HL-60 (cell line): Measurements from ENCODE around the gene TNRC18.

ENCODE experiments used
- DNase-seq, 2 experiments: peaks; one replicate each; pipeline ENCODE4 v3.0.0-alpha.2; 2010 to 2020; ENCODE audit warnings: low read depth in 1 of 2, low spot score in 1 of 2
- H3K27ac ChIP-seq: fragments of 250-450 bp; sonication (Bioruptor Pico); replicated peaks from 2 replicates; pipeline ENCODE4 v1.5.1; 2020; ENCODE audit warnings: mild to moderate bottlenecking, moderate library complexity
- H3K27me3 ChIP-seq: fragments of 250-450 bp; sonication (Bioruptor Pico); 2 replicates; pipeline ENCODE4 v1.5.1; 2021; ENCODE audit warnings: mild to moderate bottlenecking, moderate library complexity; ENCODE audit not compliant: insufficient read depth, poor library complexity, severe bottlenecking
- H3K4me3 ChIP-seq: replicated peaks from 2 replicates; pipeline ENCODE4 v1.5.1; 2011; ENCODE audit warnings: mild to moderate bottlenecking, control low read depth, low read length; ENCODE audit not compliant: insufficient read depth
- GABPA ChIP-seq: IDR thresholded peaks from 2 replicates; pipeline ENCODE4 v1.6.1; 2012; ENCODE audit warnings: low read depth
- POLR2AphosphoS5 ChIP-seq: IDR thresholded peaks from 2 replicates; pipeline ENCODE4 v1.6.1; 2012; ENCODE audit warnings: low read depth
- SPI1 ChIP-seq: IDR thresholded peaks from 2 replicates; pipeline ENCODE4 v1.6.1; 2012; ENCODE audit warnings: low read depth, mild to moderate bottlenecking, borderline replicate concordance
- TF ChIP-seq, protein P1 (sequence below): IDR thresholded peaks from one replicate; pipeline ENCODE4 v1.5.1; 2011; ENCODE audit warnings: low read length, control low read depth, inconsistent platforms; ENCODE audit not compliant: insufficient read depth
- TF ChIP-seq, protein P2 (sequence below): IDR thresholded peaks from 2 replicates; pipeline ENCODE4 v1.6.1; 2012; ENCODE audit warnings: low read depth; ENCODE audit not compliant: insufficient replicate concordance

The TNRC18 gene

DNA sequence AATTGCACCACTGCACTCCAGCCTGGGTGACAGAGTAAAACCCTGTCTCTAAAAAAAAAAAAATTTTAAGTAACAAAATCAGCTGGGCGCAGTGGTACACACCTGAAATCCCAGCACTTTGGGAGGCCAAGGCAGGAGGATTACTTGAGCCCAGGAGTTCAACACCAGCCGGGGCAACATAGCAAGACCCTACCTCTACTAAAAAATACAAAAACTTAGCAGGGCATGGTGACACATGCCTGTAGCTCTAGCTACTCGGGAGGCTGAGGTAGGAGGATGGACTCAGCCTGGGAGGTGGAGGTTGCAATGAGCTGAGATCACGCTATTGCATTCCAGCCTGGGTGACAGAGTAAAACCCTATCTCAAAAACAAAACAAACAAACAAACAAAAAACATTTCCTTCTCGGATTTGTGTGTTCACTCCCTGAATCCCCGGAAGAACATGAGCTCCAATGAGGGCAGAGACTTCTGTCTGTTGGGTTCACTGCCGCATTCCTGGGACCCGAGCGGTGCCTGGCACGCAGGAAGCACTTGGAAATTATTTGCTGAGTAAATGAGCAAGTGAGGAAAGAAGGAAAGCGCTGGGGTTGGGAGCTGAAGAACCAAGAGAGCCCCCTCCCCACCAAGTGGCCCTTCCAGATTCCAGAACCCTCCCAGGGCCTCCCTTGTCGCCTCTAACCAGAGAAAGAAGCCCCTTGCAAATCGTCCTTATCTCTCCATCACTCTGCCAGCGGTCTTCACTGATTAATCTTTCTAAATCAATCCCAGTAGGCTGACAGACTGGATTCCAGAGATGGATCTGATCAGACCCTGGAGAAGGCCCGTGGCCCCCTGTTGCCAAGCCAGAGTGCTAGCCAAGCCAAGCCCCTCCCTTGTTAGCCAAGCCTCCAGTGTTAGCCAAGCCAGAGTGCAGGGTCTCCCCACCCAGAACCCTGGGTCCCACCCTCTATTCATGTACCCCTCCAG is 6.2 kb downstream of the TNRC18 start:
- TF ChIP-seq POLR2AphosphoS5 (no peak; the same call in 1 of the 2 replicates), SPI1 (no peak), GABPA (no peak)
- TF ChIP-seq, protein P1, sequence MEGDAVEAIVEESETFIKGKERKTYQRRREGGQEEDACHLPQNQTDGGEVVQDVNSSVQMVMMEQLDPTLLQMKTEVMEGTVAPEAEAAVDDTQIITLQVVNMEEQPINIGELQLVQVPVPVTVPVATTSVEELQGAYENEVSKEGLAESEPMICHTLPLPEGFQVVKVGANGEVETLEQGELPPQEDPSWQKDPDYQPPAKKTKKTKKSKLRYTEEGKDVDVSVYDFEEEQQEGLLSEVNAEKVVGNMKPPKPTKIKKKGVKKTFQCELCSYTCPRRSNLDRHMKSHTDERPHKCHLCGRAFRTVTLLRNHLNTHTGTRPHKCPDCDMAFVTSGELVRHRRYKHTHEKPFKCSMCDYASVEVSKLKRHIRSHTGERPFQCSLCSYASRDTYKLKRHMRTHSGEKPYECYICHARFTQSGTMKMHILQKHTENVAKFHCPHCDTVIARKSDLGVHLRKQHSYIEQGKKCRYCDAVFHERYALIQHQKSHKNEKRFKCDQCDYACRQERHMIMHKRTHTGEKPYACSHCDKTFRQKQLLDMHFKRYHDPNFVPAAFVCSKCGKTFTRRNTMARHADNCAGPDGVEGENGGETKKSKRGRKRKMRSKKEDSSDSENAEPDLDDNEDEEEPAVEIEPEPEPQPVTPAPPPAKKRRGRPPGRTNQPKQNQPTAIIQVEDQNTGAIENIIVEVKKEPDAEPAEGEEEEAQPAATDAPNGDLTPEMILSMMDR = no peak
- TF ChIP-seq, protein P2, sequence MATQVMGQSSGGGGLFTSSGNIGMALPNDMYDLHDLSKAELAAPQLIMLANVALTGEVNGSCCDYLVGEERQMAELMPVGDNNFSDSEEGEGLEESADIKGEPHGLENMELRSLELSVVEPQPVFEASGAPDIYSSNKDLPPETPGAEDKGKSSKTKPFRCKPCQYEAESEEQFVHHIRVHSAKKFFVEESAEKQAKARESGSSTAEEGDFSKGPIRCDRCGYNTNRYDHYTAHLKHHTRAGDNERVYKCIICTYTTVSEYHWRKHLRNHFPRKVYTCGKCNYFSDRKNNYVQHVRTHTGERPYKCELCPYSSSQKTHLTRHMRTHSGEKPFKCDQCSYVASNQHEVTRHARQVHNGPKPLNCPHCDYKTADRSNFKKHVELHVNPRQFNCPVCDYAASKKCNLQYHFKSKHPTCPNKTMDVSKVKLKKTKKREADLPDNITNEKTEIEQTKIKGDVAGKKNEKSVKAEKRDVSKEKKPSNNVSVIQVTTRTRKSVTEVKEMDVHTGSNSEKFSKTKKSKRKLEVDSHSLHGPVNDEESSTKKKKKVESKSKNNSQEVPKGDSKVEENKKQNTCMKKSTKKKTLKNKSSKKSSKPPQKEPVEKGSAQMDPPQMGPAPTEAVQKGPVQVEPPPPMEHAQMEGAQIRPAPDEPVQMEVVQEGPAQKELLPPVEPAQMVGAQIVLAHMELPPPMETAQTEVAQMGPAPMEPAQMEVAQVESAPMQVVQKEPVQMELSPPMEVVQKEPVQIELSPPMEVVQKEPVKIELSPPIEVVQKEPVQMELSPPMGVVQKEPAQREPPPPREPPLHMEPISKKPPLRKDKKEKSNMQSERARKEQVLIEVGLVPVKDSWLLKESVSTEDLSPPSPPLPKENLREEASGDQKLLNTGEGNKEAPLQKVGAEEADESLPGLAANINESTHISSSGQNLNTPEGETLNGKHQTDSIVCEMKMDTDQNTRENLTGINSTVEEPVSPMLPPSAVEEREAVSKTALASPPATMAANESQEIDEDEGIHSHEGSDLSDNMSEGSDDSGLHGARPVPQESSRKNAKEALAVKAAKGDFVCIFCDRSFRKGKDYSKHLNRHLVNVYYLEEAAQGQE = no peak
- Histone ChIP-seq H3K27ac (no peak overlapping the region), H3K27me3 (no peaks in the 10 kb centered on the region), H3K4me3 (no peak overlapping the region)
- no peak for DNase-seq

DNA sequence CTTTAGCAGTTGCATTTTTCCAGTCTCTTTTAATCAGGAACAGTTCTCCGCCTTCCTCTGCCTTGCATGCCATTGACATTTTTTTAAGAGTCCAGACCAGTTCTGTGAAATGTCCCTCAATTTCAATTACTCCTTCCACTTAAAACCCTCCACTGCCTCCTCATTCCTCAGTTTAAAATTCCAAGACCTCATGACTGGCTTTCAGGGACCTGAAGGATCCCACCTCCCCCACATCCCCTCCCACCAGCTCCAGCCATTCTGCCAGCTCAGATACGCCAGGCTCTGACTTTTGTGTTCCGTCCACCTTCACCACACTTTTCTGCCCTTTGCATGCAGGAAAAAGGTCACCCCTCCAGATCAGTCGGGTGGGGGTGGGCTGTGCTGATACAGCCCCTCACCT is 8.7 kb downstream of the TNRC18 start:
- no peak overlapping the region for H3K27ac ChIP-seq
- no peak overlapping the region for H3K4me3 ChIP-seq

DNA sequence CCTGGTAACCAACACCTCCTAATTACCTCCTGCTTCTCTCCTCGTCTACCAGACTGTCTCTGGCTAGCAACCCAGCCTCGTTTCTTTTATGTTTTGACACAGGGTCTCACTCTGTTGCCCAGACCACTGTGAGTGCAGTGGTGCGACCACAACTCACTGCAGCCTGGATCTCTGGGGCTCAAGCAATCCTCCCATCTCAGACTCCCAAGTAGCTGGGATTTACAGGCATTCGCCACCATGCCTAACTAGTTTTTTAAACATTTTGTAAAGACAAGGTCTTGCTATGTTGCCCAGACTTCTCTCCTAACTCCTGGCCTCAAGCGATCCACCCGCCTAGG is 10.2 kb downstream of the TNRC18 start:
- TF ChIP-seq GABPA (no peak), POLR2AphosphoS5 (0 out of 2 replicates have a peak, but pooled peaks have one; percentile 11)
- TF ChIP-seq, protein P2 = no peak
- TF ChIP-seq, protein P1 = no peak
- Histone ChIP-seq H3K27ac (no peak overlapping the region), H3K27me3 (no peaks in the 10 kb centered on the region), H3K4me3 (no peak overlapping the region)
- DNase-seq = no peak

More for the DNA sequence above, 8.7 kb downstream of the TNRC18 start:
- no peak for DNase-seq
- no peak for TF ChIP-seq GABPA
- TF ChIP-seq POLR2AphosphoS5 = no peak
- TF ChIP-seq, protein P2 = no peak
- no peak for TF ChIP-seq SPI1
- TF ChIP-seq, protein P1 = no peak
- H3K27me3 ChIP-seq = no peaks in the 10 kb centered on the region
